GM21526 (cell line): ENCODE data around the gene CHMP6.

Source experiments
- ATAC-seq: cut with Tn5 transposase; IDR thresholded peaks from one replicate; pipeline ENCODE4 v1.9.1; 2021; ENCODE audit warnings: moderate library complexity; ENCODE audit not compliant: unreplicated experiment, low FRiP score

CHMP6 gene

GRCh38 chr17:80970044-80970761 is 21.4 kb upstream of the CHMP6 start:
- no peak for ATAC-seq

GRCh38 chr17:80970762-80971703 is 20.6 kb upstream of the CHMP6 start:
- no peak for ATAC-seq

GRCh38 chr17:80971704-80972304 is 19.8 kb upstream of the CHMP6 start:
- ATAC-seq = no peak

GRCh38 chr17:80976701-80977100 is 14.9 kb upstream of the CHMP6 start:
- no peak for ATAC-seq

- ATAC-seq = no peak
These were observed 14.5 kb upstream of the CHMP6 start for GRCh38 chr17:80977172-80977571.

- ATAC-seq = no peak
These were observed 12.8 kb upstream of the CHMP6 start for GRCh38 chr17:80978499-80979497.

- no peak for ATAC-seq
These were observed 11.9 kb upstream of the CHMP6 start for GRCh38 chr17:80979547-80980378.

- no peak for ATAC-seq
These were observed 11.1 kb upstream of the CHMP6 start for GRCh38 chr17:80980397-80981061.

- ATAC-seq = no peak
These were observed 10.4 kb upstream of the CHMP6 start for GRCh38 chr17:80981062-80981902.

- ATAC-seq = no peak
These were observed 9.7 kb upstream of the CHMP6 start for GRCh38 chr17:80981929-80982425.

GRCh38 chr17:80982426-80982974 is 9.1 kb upstream of the CHMP6 start:
- no peak for ATAC-seq

GRCh38 chr17:80983545-80983944 is 8.1 kb upstream of the CHMP6 start:
- ATAC-seq = no peak

- ATAC-seq = no peak
These were observed 6.9 kb upstream of the CHMP6 start for GRCh38 chr17:80984749-80985148.

- no peak for ATAC-seq
These were observed 5.6 kb upstream of the CHMP6 start for GRCh38 chr17:80986046-80986445.

GRCh38 chr17:80986816-80987475 is 4.7 kb upstream of the CHMP6 start:
- no peak for ATAC-seq

GRCh38 chr17:80987941-80988461 is 3.6 kb upstream of the CHMP6 start:
- no peak for ATAC-seq

- ATAC-seq = no peak
These were observed 2.1 kb upstream of the CHMP6 start for GRCh38 chr17:80989586-80989913.
